Measurements from ENCODE around the gene FN1.

DNA sequence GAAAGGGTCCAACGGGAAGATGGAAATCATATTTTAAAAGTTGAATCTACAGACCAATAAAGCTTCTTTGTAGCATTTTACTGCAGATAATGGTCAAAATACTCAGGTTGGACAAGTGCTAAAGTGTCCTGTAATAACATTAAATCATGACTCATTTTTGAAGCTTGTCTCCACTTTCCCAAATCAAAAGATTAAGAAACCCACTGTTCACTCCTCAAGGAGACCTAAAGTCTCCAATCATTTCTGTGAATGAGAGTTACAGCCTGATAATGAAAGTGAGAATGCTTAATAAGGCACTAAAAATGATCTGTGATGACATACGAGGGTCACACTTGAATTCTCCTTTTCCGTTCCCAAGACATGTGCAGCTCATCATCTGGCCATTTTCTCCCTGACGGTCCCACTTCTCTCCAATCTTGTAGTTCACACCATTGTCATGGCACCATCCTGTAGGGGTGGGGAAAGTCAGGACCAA is 70.6 kb downstream of the FN1 start:
- TF ChIP-seq, protein P1, sequence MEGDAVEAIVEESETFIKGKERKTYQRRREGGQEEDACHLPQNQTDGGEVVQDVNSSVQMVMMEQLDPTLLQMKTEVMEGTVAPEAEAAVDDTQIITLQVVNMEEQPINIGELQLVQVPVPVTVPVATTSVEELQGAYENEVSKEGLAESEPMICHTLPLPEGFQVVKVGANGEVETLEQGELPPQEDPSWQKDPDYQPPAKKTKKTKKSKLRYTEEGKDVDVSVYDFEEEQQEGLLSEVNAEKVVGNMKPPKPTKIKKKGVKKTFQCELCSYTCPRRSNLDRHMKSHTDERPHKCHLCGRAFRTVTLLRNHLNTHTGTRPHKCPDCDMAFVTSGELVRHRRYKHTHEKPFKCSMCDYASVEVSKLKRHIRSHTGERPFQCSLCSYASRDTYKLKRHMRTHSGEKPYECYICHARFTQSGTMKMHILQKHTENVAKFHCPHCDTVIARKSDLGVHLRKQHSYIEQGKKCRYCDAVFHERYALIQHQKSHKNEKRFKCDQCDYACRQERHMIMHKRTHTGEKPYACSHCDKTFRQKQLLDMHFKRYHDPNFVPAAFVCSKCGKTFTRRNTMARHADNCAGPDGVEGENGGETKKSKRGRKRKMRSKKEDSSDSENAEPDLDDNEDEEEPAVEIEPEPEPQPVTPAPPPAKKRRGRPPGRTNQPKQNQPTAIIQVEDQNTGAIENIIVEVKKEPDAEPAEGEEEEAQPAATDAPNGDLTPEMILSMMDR (tag by site-specific recombination; IDR thresholded peaks at IDR 0.05): no peak
- TF ChIP-seq SETDB1 (IDR thresholded peaks at IDR 0.05; ENCODE audit: insufficient read length, low read length) (no peak), ZBTB7A (tag by site-specific recombination; IDR thresholded peaks at IDR 0.05; ENCODE audit: low read depth) (no peak), BCL11A (tag by site-specific recombination; IDR thresholded peaks at IDR 0.05; ENCODE audit: low read depth) (no peak), ZNF639 (tag by site-specific recombination; IDR thresholded peaks at IDR 0.05) (no peak), ZNF76 (tag by site-specific recombination; IDR thresholded peaks at IDR 0.05; ENCODE audit: borderline replicate concordance, low read depth) (no peak)
